GM23248 (cell line): ENCODE data around the gene HLX. TPM values are rescaled to one million over a fixed set of nuclear protein-coding genes. Genes with fewer than 3 reads are reported as not detected.

Source experiments
- DNase-seq: peaks from one replicate; pipeline ENCODE4 v3.0.0-alpha.2; 2015
- H2AFZ ChIP-seq: fragments of 200-600 bp; sonication (generic); 2 replicates; pipeline ENCODE4 v1.6.1; 2016; ENCODE audit warnings: antibody characterized with exemption
- H3F3A ChIP-seq: fragments of 200-600 bp; sonication (generic); 2 replicates; pipeline ENCODE4 v1.6.1; 2016; ENCODE audit warnings: mild to moderate bottlenecking, antibody characterized with exemption, mixed run types; ENCODE audit not compliant: insufficient read depth
- H3K27ac ChIP-seq: fragments of 200-600 bp; sonication (generic); 2 replicates; pipeline ENCODE4 v1.5.1; 2016; ENCODE audit warnings: mild to moderate bottlenecking
- H3K27me3 ChIP-seq: fragments of 200-600 bp; sonication (generic); replicated peaks from 2 replicates; pipeline ENCODE4 v1.6.1; 2016; ENCODE audit warnings: mild to moderate bottlenecking; ENCODE audit not compliant: insufficient read depth
- H3K36me3 ChIP-seq: fragments of 200-600 bp; sonication (generic); 2 replicates; pipeline ENCODE4 v1.6.1; 2016; ENCODE audit warnings: low read depth, mild to moderate bottlenecking
- H3K4me1 ChIP-seq: fragments of 200-600 bp; sonication (generic); 2 replicates; pipeline ENCODE4 v1.6.1; 2016; ENCODE audit warnings: mild to moderate bottlenecking; ENCODE audit not compliant: insufficient read depth
- H3K4me2 ChIP-seq: fragments of 200-600 bp; sonication (generic); one replicate; pipeline ENCODE4 v1.6.1; 2016; ENCODE audit warnings: mild to moderate bottlenecking; ENCODE audit not compliant: unreplicated experiment
- H3K4me3 ChIP-seq: fragments of 200-600 bp; sonication (generic); 2 replicates; pipeline ENCODE4 v1.5.1; 2016; ENCODE audit warnings: mild to moderate bottlenecking
- H3K79me2 ChIP-seq: fragments of 200-600 bp; sonication (generic); 2 replicates; pipeline ENCODE4 v1.6.1; 2016; ENCODE audit warnings: mild to moderate bottlenecking; ENCODE audit not compliant: insufficient read depth
- H3K9ac ChIP-seq: fragments of 200-600 bp; sonication (generic); 2 replicates; pipeline ENCODE4 v1.6.1; 2016; ENCODE audit warnings: mild to moderate bottlenecking
- H3K9me2 ChIP-seq: fragments of 200-600 bp; sonication (generic); 2 replicates; pipeline ENCODE4 v1.6.1; 2016; ENCODE audit warnings: mixed run types, mild to moderate bottlenecking, moderate library complexity; ENCODE audit not compliant: insufficient read depth
- H3K9me3 ChIP-seq: fragments of 200-600 bp; sonication (generic); one replicate; pipeline ENCODE4 v1.6.1; 2017; ENCODE audit warnings: low read depth
- H4K20me1 ChIP-seq: fragments of 200-600 bp; sonication (generic); 2 replicates; pipeline ENCODE4 v1.6.0; 2016; ENCODE audit not compliant: insufficient read depth
- EZH2 ChIP-seq: fragments of 200-600 bp; sonication (generic); IDR thresholded peaks from 2 replicates; pipeline ENCODE4 v1.6.1; 2018; ENCODE audit warnings: antibody characterized with exemption, mild to moderate bottlenecking; ENCODE audit not compliant: insufficient read depth, poor library complexity, severe bottlenecking
- EZH2phosphoT487 ChIP-seq: fragments of 200-600 bp; sonication (generic); IDR thresholded peaks from 2 replicates; pipeline ENCODE4 v1.6.1; 2018; ENCODE audit warnings: antibody characterized with exemption, moderate library complexity, mild to moderate bottlenecking, low read depth; ENCODE audit not compliant: insufficient read depth
- WGBS, 2 experiments: methylation state at CpG; one replicate each; pipeline ENCODE4 v1.1.6; 2015 to 2017; ENCODE audit warnings: low lambda C conversion rate in 2 of 2, low coverage in 1 of 2; ENCODE audit errors: missing lambda C conversion rate in 2 of 2; 5-methylcytosine and 5-hydroxymethylcytosine counted together
- in situ Hi-C: fragments of 300-500 bp; cut with MboI; formaldehyde crosslinking; loops from 2 replicates; pipeline ENCODE4 v1.15.0; 2020
- polyA plus RNA-seq: library from polyadenylated mRNA; unstranded; fragments of >200 nt; fragmentation: Nextera tagmentation; extraction: Ambion mirVana; gene quantifications from 2 replicates; pipeline ENCODE4 v1.2.1, GENCODE V29; 2016
- total RNA-seq: library from RNA; depleted of rRNA; stranded (reverse); fragments of >200 nt; shearing (Covaris generic); gene quantifications from 2 replicates; pipeline ENCODE4 v1.2.3, GENCODE V29; 2014

The HLX gene
- total and polyA plus RNA-seq, 2 experiments from 2014 or later = 20.0 to 24.2 TPM

GRCh38 chr1:220921971-220922635, 42.9 kb downstream of the HLX start:
- no peak for DNase-seq
- no peaks in the 10 kb centered on the region for H3K27me3 ChIP-seq
- H3K79me2 ChIP-seq = no peaks in the 10 kb centered on the region
- H3K4me2 ChIP-seq = no peak overlapping the region
- 86 to 87% methylated on average over 8 of the region's 8 CpGs for WGBS, 2 experiments
- H3K4me1 ChIP-seq = peaks cover 20% of the 10 kb centered on the region
- TF ChIP-seq EZH2phosphoT487 = no peak
- TF ChIP-seq EZH2 = no peak
- H3K9ac ChIP-seq = no peak overlapping the region
- no peak overlapping the region for H3K27ac ChIP-seq
- H3K9me3 ChIP-seq = no peaks in the 10 kb centered on the region
- H4K20me1 ChIP-seq = no peaks in the 10 kb centered on the region
- H3F3A ChIP-seq = peaks cover 30% of the 10 kb centered on the region
- no peak overlapping the region for H3K4me3 ChIP-seq
- in situ Hi-C loops = no loop called here
- H2AFZ ChIP-seq = no peak overlapping the region
- no peaks in the 10 kb centered on the region for H3K36me3 ChIP-seq
- H3K9me2 ChIP-seq = no peaks in the 10 kb centered on the region

GRCh38 chr1:220922951-220923350, 43.7 kb downstream of the HLX start:
- Histone ChIP-seq H3K4me3 (no peak overlapping the region), H3K27ac (no peak overlapping the region), H3K9me3 (no peaks in the 10 kb centered on the region), H3F3A (peaks cover 31% of the 10 kb centered on the region), H3K4me2 (no peak overlapping the region), H3K4me1 (peaks cover 20% of the 10 kb centered on the region), H2AFZ (no peak overlapping the region), H3K27me3 (no peaks in the 10 kb centered on the region), H3K36me3 (no peaks in the 10 kb centered on the region), H3K9ac (no peak overlapping the region), H4K20me1 (no peaks in the 10 kb centered on the region), H3K9me2 (no peaks in the 10 kb centered on the region), H3K79me2 (no peaks in the 10 kb centered on the region)
- 65 to 74% methylated on average over 5 of the region's 5 CpGs for WGBS, 2 experiments
- no peak for DNase-seq
- in situ Hi-C loops = no loop called here
- no peak for TF ChIP-seq EZH2phosphoT487
- no peak for TF ChIP-seq EZH2

- Histone ChIP-seq H3K9ac (no peak overlapping the region), H3K9me2 (no peaks in the 10 kb centered on the region), H3K27me3 (no peaks in the 10 kb centered on the region), H3K4me3 (no peak overlapping the region), H3K9me3 (no peaks in the 10 kb centered on the region), H3F3A (peaks cover 31% of the 10 kb centered on the region), H3K4me1 (peaks cover 20% of the 10 kb centered on the region), H3K36me3 (no peaks in the 10 kb centered on the region), H3K27ac (no peak overlapping the region), H3K79me2 (no peaks in the 10 kb centered on the region), H4K20me1 (no peaks in the 10 kb centered on the region), H3K4me2 (no peak overlapping the region), H2AFZ (no peak overlapping the region)
- in situ Hi-C loops = no loop called here
- DNase-seq = peak; percentile 25
- TF ChIP-seq EZH2 = no peak
- TF ChIP-seq EZH2phosphoT487 = no peak
- WGBS, 2 experiments = 68 to 71% methylated on average over 3 of the region's 3 CpGs
Observed at GRCh38 chr1:220924331-220924970, 45.2 kb downstream of the HLX start.

- WGBS, 2 experiments = 88 to 94% methylated on average over 2 of the region's 2 CpGs
- DNase-seq = peak; percentile 53
Observed at GRCh38 chr1:220925707-220926106, 46.5 kb downstream of the HLX start.

More at GRCh38 chr1:220925707-220926106, 46.5 kb downstream of the HLX start:
- Histone ChIP-seq H3K4me2 (no peak overlapping the region), H3K27ac (peak overlapping the region; percentile 54), H3F3A (peaks cover 31% of the 10 kb centered on the region), H3K9ac (no peak overlapping the region), H4K20me1 (no peaks in the 10 kb centered on the region), H3K79me2 (no peaks in the 10 kb centered on the region), H3K4me3 (no peak overlapping the region), H3K9me2 (no peaks in the 10 kb centered on the region), H3K4me1 (peaks cover 20% of the 10 kb centered on the region), H3K9me3 (no peaks in the 10 kb centered on the region), H2AFZ (no peak overlapping the region), H3K36me3 (no peaks in the 10 kb centered on the region), H3K27me3 (no peaks in the 10 kb centered on the region)
- in situ Hi-C loops = no loop called here
- TF ChIP-seq EZH2 (no peak), EZH2phosphoT487 (no peak)
